22Rv1 (cell line): ENCODE data around the gene BEND7.
"Not testable (repeated sequence)": the region's sequence is repeated elsewhere in the genome, so short reads cannot be mapped to it uniquely, and the experiment has no call there.

Experiments
- H3K27ac ChIP-seq: fragments of 450-650 bp; 2 replicates; pipeline ENCODE4 v1.5.1; 2017
- ZFX ChIP-seq: fragments of 450-650 bp; IDR thresholded peaks from 2 replicates; pipeline ENCODE4 v1.6.1; 2017; ENCODE audit warnings: antibody characterized with exemption, borderline replicate concordance
- TF ChIP-seq, protein P1 (sequence below): fragments of 450-650 bp; IDR thresholded peaks from 2 replicates; pipeline ENCODE4 v1.5.1; 2017; ENCODE audit warnings: mild to moderate bottlenecking

The BEND7 gene

DNA sequence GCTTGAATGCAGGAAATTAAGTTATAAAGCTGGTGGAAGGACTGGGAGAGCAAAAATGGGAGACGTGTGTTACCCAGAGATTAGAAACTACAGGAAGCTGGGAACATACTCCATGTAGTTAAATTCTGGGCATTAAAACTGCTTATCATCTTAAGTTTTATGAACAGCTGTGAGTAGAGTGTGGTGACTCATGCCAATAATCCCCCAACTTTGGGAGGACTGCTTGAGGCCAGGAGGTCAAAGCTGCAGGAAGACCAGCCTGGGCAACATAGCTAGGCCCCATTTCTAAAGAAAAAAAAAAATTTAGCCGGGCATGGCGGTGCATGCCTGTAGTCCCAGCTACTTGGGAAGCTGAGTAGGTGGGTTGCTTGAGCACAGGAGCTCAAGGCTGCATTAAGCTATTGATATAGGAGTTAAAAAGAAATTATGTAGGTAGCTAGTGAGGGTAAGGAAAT is 124.5 kb downstream of the BEND7 start:
- no peak for TF ChIP-seq ZFX
- TF ChIP-seq, protein P1, sequence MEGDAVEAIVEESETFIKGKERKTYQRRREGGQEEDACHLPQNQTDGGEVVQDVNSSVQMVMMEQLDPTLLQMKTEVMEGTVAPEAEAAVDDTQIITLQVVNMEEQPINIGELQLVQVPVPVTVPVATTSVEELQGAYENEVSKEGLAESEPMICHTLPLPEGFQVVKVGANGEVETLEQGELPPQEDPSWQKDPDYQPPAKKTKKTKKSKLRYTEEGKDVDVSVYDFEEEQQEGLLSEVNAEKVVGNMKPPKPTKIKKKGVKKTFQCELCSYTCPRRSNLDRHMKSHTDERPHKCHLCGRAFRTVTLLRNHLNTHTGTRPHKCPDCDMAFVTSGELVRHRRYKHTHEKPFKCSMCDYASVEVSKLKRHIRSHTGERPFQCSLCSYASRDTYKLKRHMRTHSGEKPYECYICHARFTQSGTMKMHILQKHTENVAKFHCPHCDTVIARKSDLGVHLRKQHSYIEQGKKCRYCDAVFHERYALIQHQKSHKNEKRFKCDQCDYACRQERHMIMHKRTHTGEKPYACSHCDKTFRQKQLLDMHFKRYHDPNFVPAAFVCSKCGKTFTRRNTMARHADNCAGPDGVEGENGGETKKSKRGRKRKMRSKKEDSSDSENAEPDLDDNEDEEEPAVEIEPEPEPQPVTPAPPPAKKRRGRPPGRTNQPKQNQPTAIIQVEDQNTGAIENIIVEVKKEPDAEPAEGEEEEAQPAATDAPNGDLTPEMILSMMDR: no peak
- H3K27ac ChIP-seq: no peak overlapping the region

DNA sequence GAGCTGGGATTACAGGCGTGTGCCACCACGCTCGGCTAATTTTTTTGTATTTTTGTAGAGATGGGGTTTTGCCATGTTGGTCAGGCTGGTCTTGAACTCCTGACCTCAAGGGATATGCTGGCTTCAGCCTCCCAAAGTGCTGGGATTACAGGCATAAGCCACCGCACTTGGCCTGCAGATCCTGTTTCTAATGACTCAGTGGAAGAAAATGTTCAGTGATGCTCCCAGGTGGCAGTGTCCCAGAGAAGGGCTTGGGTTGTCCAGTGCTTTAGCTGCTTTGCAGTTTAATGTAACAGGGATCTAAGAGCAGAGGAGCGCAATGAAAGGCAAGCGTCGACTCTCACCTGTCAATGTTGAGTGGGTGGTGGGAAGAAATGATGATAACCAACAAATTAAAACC is 125.4 kb downstream of the BEND7 start:
- not testable (repeated sequence) for H3K27ac ChIP-seq

DNA sequence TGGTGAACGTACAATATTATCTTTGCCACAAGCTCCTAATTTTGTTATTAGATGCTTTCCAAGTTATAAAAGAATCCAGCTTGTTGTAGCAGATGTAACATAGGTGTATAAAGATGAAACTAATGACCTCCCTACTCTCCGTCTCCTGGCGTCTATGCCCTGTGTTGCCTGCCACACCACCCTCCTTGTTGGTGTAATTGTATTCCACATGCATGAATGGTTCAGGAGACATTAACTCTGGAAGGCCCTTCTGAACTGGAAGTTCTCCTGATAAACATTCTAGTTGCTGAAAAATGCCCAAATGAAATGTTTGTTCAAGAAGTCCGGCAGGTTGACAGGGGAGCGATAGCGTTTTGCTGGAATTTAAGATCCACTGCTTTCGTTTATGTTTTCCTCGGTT is 126.8 kb downstream of the BEND7 start:
- no peak overlapping the region for H3K27ac ChIP-seq
- no peak for TF ChIP-seq ZFX
- TF ChIP-seq, protein P1: no peak

DNA sequence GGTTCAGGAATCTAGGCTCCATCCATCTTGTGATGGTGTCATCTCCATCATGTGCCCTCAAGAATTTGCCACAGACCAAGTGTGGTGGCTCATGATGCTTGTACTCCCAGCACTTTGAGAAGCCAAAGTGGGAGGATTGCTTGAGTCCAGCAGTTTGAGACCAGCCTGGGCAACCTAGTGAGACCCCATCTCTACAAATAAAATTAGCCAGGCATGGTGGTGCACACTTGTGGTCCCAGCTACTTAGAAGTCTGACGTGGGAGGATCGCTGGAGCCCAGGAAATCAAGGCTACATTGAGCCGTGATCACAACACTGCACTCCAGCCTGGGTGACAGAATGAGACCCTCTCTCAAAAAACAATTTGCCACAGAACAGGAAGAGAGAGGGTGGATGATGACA is 127.7 kb downstream of the BEND7 start:
- no peak overlapping the region for H3K27ac ChIP-seq
- no peak for TF ChIP-seq ZFX
- TF ChIP-seq, protein P1: no peak

DNA sequence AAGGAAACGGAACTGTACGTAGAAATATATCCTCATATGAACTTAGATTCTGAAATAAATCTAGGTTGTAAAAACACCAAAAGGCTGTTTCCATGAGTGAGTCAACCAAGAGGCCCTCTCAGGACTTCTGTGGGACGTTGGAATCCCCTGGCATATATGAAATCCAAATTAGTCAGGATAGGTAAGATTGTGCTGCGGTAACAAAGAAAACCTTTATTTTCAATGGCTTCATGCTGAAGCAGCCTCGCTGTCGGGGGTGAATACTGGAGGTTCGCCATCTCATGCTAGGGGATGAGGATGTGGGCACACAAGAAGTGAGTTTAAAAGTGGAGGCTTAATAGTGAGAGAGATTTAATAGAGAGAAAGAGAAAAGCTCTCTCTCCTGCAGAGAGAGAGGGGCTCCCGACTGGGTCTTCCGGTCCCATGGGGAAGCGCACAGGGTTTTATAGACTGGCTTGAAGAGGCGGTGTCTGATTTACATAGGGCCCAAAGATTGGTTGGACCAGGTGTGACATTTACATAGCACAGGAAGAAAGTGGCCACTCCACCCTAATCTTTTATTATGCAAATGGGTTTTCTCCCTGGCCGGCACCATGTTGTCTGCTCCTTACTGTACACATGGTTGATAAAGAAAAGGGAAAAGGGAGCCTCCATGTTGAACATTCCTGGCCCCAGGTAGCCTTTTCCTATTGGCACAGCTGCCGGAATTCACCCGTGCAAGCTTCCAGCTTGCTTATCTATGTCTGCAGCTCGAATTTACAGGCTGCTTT is 128.4 kb downstream of the BEND7 start:
- H3K27ac ChIP-seq: no peak overlapping the region

DNA sequence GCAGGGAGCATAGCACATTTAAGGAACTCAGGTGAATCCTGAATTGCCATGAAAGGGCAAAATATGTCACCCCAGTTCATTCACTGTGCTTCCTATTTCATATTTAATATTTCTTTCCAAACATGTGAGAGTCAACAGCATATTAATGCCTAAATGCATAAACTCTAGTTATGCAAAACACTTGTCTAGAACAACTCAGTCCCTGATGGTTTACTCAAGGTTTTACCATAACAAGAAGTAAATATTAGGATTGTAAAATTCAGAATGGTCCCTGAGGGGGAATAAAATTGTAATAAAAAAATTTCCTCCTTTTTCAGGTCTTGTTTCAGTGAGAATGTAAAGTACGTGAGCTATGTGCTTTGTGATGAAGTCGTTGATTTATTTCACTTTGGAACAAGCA is 129.1 kb downstream of the BEND7 start:
- H3K27ac ChIP-seq: no peak overlapping the region
- TF ChIP-seq ZFX: no peak
- TF ChIP-seq, protein P1: no peak

More for the DNA sequence above, 128.4 kb downstream of the BEND7 start:
- no peak for TF ChIP-seq ZFX
- TF ChIP-seq, protein P1: no peak

DNA sequence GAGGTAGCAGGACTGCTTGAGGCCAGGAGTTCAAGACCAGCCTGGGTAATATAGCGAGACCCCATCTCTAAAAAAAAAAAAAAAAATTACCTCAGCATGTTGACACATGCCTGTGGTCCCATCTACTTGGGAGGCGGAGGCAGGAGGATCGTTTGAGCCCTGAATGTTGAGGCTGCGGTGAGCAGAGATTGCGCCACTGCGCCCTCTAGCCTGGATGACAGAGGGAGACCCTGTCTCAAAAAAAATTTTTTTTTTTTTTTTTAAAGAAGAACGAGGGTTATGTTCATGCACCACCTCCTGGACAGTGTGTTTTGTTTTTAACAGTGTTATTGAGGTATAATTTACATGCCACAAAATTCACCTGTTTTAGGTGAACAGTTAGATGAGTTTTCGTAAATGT is 129.6 kb downstream of the BEND7 start:
- H3K27ac ChIP-seq: no peak overlapping the region

More for the DNA sequence above, 129.6 kb downstream of the BEND7 start:
- no peak for TF ChIP-seq ZFX
- TF ChIP-seq, protein P1: peak; percentile 28
